GM18867 (cell line): ENCODE results near the gene MACROD1.
A peak's percentile ranks its signal among the peaks of the same experiment; 100 is the strongest.
"Not testable (repeated sequence)": the region's sequence is repeated elsewhere in the genome, so short reads cannot be mapped to it uniquely, and the experiment has no call there.

ENCODE experiments used
- ATAC-seq: cut with Tn5 transposase; IDR thresholded peaks from one replicate; pipeline ENCODE4 v1.9.1; 2021; ENCODE audit warnings: mild to moderate bottlenecking, moderate library complexity; ENCODE audit not compliant: unreplicated experiment

Gene MACROD1

GRCh38 chr11:64185693-64186491, 20.0 kb upstream of the MACROD1 start, which contains the start of gene STIP1:
Gene STIP1 (plus strand): TSS chr11:64186171. CDS start chr11:64186262, 91 bp downstream.
- ATAC-seq, result peak; percentile 84

GRCh38 chr11:64185175-64185692, 19.3 kb upstream of the MACROD1 start:
- ATAC-seq, result peak; percentile 21

GRCh38 chr11:64183890-64184289, 18.0 kb upstream of the MACROD1 start:
- no peak for ATAC-seq

GRCh38 chr11:64181506-64182411, 15.8 kb upstream of the MACROD1 start:
- ATAC-seq, result no peak

- no peak for ATAC-seq
Measured at GRCh38 chr11:64180891-64181290, 15.0 kb upstream of the MACROD1 start.

GRCh38 chr11:64178951-64179639, 13.2 kb upstream of the MACROD1 start:
- no peak for ATAC-seq

- ATAC-seq, result no peak
Measured at GRCh38 chr11:64178203-64178602, 12.3 kb upstream of the MACROD1 start.

- ATAC-seq, result no peak
Measured at GRCh38 chr11:64176751-64177150, 10.8 kb upstream of the MACROD1 start.

- no peak for ATAC-seq
Measured at GRCh38 chr11:64173616-64174355, 7.9 kb upstream of the MACROD1 start.

- ATAC-seq, result no peak
Measured at GRCh38 chr11:64170419-64170818, 4.5 kb upstream of the MACROD1 start.

- ATAC-seq, result no peak
Measured at GRCh38 chr11:64165481-64165841, 452 bp downstream of the MACROD1 start.

GRCh38 chr11:64164392-64165312, 1.3 kb downstream of the MACROD1 start:
- no peak for ATAC-seq

GRCh38 chr11:64163951-64164350, 2.0 kb downstream of the MACROD1 start:
- ATAC-seq, result no peak

- ATAC-seq, result not testable (repeated sequence)
Measured at GRCh38 chr11:64162769-64163168, 3.1 kb downstream of the MACROD1 start.

GRCh38 chr11:64161037-64161436, 4.9 kb downstream of the MACROD1 start:
- no peak for ATAC-seq

GRCh38 chr11:64157631-64158394, 8.1 kb downstream of the MACROD1 start:
- no peak for ATAC-seq

- ATAC-seq, result no peak
Measured at GRCh38 chr11:64156235-64157011, 9.5 kb downstream of the MACROD1 start.

GRCh38 chr11:64153812-64154211, 12.1 kb downstream of the MACROD1 start:
- ATAC-seq, result no peak
